Measurements from ENCODE around the gene PIP5K1A. TPM values are rescaled to one million over a fixed set of nuclear protein-coding genes. Genes with fewer than 3 reads are reported as not detected.
"Not testable (repeated sequence)": the region's sequence is repeated elsewhere in the genome, so short reads cannot be mapped to it uniquely, and the experiment has no call there.

The PIP5K1A gene
- total RNA-seq, 1 donor from 2014 or later, result 61.9 TPM

DNA sequence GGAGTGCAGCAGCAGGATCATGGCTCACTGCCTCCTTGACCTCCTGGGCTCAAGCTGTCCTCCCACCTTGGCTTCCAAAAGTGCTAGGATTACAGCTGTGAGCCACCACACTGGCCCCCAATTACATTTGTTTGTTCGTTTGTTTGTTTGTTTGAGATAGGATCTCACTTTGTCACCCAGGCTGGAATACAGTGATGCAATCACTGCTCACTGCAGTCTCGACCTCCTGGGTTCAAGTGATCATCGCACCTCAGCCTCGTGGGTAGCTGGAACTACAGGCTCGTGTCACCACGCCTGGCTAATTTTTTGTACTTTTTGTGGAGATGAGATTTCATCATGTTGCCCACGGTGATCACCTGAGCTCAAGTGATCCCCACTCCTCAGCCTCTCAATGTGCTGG lies 6.3 kb upstream of the PIP5K1A start:
- no peak for DNase-seq (ENCODE audit: low spot score)

GRCh38 chr1:151193304-151193703 lies 5.0 kb upstream of the PIP5K1A start:
- no peak for DNase-seq (ENCODE audit: low spot score)

GRCh38 chr1:151193856-151194255 lies 4.5 kb upstream of the PIP5K1A start:
- no peak for DNase-seq (ENCODE audit: low spot score)

GRCh38 chr1:151194894-151195594 lies 3.3 kb upstream of the PIP5K1A start:
- peak; percentile 78 for DNase-seq (ENCODE audit: low spot score)

GRCh38 chr1:151196292-151196800 lies 2.0 kb upstream of the PIP5K1A start:
- DNase-seq (ENCODE audit: low spot score), result peak; percentile 88

- no peak for DNase-seq (ENCODE audit: low spot score)
Measured at GRCh38 chr1:151197863-151198253, 494 bp upstream of the PIP5K1A start.

GRCh38 chr1:151199873-151200581 lies 1.7 kb downstream of the PIP5K1A start:
- peak; percentile 67 for DNase-seq (ENCODE audit: low spot score)

- DNase-seq (ENCODE audit: low spot score), result not testable (repeated sequence)
Measured at GRCh38 chr1:151205381-151205965, 7.1 kb downstream of the PIP5K1A start.

DNA sequence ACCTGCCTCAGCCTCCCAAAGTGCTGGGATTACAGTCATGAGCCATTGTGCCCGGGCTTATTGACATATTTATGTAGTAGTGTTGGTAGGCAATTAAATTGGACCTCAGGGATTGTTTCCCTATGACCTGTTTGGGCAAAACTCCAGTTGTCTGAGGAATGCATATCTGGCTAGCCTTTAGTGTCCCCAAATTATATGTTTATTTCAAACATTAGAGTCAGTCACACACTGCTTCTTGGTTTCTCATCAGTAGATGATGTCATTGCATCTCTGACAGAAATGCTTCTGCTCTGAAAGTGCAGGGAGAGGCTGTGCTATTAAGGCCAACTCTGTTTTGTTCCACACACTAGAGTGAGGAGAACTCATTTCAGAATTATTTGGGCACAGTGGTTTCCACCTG lies 12.5 kb downstream of the PIP5K1A start:
- no peak for DNase-seq (ENCODE audit: low spot score)

DNA sequence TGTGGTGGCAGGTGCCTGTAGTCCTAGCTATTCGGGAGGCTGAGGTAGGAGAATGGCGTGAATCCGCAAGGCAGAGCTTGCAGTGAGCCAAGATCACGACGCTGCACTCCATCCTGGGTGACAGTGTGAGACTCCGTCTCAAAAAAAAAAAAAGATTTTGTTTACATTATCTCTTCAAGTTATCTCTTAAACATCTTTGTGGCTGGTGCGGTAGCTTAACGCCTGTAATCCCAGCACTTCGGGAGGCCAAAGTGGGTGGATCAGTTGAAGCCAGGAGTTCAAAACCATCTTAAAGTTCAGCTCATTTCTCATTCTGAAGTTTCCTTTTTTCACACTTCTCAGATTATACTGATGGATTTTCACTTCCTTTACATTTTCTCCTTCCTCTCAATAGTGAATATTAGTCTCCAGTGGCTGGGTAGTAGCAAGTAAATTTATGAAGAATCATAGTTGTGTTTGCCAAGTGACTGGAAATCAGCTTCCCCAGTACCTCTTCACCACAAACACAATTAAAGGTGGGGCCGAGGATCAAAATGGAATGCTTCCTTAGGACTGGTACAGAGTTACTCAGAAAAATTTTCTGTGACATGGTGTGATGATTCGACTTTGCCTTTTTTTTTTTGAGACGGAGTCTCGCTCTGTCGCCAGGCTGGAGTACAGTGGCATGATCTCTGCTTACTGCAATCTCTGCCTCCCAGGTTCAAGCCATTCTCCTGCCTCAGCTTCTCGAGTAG lies 13.8 kb downstream of the PIP5K1A start:
- DNase-seq (ENCODE audit: low spot score), result no peak

DNA sequence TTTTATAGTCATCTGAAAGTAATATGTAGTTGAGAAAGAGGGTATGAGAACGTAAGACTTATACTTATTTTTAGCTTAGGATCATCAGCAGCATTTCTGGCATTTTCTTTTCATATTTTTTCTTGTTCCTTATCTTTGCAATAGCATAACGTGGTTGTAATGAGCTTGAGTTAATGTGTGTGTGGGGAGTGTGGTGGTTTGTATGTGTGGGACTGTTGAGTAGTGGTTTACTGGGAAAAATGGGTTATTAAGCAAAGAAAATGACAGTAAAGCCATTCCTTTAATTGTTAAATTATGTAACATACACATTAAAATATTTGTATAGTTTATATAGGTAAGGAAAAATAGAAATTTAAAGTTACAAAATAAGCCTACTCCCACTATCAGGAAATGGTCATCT lies 15.2 kb downstream of the PIP5K1A start:
- no peak for DNase-seq (ENCODE audit: low spot score)

GRCh38 chr1:151221616-151222015 lies 23.3 kb downstream of the PIP5K1A start:
- no peak for DNase-seq (ENCODE audit: low spot score)

- no peak for DNase-seq (ENCODE audit: low spot score)
Measured at GRCh38 chr1:151222130-151222529, 23.8 kb downstream of the PIP5K1A start.

DNA sequence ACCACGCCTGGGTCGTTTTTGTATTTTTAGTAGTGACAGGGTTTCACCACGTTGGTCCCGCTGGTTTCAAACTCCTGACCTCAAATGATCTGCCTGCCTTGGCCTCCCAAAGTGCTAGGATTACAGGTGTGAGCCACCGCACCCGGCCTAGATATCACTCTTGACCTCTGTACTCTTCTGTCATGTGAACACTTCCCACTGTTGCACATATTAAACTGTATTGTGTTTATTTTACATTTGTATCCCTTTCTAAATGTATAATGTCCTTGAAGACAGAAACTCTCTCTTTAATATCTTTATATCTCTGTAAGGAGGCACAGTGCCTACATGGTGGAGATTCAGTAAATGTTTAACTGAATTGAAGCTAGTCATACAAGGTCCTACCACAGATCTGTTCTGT lies 36.9 kb downstream of the PIP5K1A start:
- DNase-seq (ENCODE audit: low spot score), result no peak

GRCh38 chr1:151237678-151238466 lies 39.5 kb downstream of the PIP5K1A start:
- no peak for DNase-seq (ENCODE audit: low spot score)

GRCh38 chr1:151238467-151238739 lies 40.1 kb downstream of the PIP5K1A start:
- DNase-seq (ENCODE audit: low spot score), result no peak

- DNase-seq (ENCODE audit: low spot score), result no peak
Measured at GRCh38 chr1:151242442-151242841, 44.1 kb downstream of the PIP5K1A start.

DNA sequence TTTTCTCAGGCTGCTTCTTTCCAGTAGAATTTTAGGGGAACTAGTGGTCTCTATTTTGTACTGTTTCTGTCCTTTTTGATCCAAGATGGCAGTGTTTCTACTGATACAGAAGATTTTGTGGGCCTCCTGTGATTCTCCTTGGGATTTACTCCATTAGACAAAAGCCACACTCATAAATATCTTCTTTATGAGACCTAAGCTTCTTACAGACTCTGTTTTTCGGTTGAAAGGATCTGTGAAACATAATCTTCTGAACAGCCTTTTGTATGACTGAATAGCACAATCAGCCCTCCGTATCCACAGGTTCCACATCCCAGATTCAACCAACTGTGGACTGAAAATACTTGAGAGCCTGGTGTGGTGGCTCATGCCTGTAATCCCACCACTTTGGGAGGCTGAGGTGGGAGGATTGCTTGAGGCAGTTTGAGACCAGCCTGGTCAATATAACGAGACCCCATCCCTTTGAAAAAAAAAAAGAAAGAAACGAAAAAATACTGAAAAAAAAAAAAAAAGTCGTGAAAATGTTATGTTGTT lies 45.4 kb downstream of the PIP5K1A start:
- DNase-seq (ENCODE audit: low spot score), result no peak

DNA sequence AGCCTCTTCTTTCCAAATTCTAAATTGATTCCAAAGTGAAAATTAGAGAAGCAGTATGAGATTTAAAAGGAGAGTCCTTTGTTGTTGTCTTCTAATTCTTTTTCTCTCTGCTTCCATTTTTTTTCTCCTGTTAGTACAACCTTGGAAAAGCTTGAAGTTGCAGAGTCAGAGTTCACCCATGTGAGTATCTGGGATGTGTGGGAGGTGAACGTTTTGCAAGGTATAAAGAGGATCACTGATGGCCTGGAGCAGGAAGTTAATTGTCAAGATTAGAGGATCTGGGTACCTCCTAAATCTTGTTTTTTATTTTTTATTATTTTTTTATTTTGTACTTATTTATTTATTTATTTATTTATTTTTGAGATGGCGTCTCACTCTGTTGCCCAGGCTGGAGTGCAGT lies 48.4 kb downstream of the PIP5K1A start:
- no peak for DNase-seq (ENCODE audit: low spot score)

GRCh38 chr1:151251656-151252470 lies 53.5 kb downstream of the PIP5K1A start:
- peak; percentile 77 for DNase-seq (ENCODE audit: low spot score)
